ENCODE data around the gene SERPINE1.

SERPINE1 gene

GRCh38 chr7:101156866-101157589, 30.1 kb downstream of the SERPINE1 start:
- no peak overlapping the region for H3K23ac ChIP-seq (ENCODE audit: low read length)
- H3K4ac ChIP-seq (ENCODE audit: low read depth, low read length): no peak overlapping the region
- no peak overlapping the region for H3K4me2 ChIP-seq (ENCODE audit: low read length)
- H3K4me1 ChIP-seq (ENCODE audit: control insufficient read depth, low read depth, low read length): peaks cover 3% of the 10 kb centered on the region
- H3K9ac ChIP-seq (ENCODE audit: low read length): no peak overlapping the region
- H3K79me1 ChIP-seq (ENCODE audit: low read length): no peaks in the 10 kb centered on the region
- no peak overlapping the region for H4K8ac ChIP-seq (ENCODE audit: low read depth, low read length)
- H2BK15ac ChIP-seq (replicated peaks; ENCODE audit: low read depth): no peak overlapping the region
- no peak overlapping the region for H3K18ac ChIP-seq (ENCODE audit: low read length)
- no peak overlapping the region for H2AK5ac ChIP-seq (ENCODE audit: low read length)
- no peak overlapping the region for H3K4me3 ChIP-seq (ENCODE audit: low read length)
- no peaks in the 10 kb centered on the region for H3K36me3 ChIP-seq (ENCODE audit: control insufficient read depth, insufficient read depth, low read length)
- no peak overlapping the region for H2BK120ac ChIP-seq (ENCODE audit: low read depth, low read length)
- H3K79me2 ChIP-seq (ENCODE audit: control insufficient read depth, insufficient read depth, low read length): no peaks in the 10 kb centered on the region
- WGBS (ENCODE audit: extremely low coverage, insufficient coverage, low lambda C conversion rate): no CpG with 5 or more reads among the region's 14 CpGs
- H2BK5ac ChIP-seq (ENCODE audit: low read length): no peak overlapping the region
- H3K27me3 ChIP-seq (ENCODE audit: insufficient read depth, low read length, poor library complexity): no peaks in the 10 kb centered on the region
- H3K27ac ChIP-seq (ENCODE audit: low read depth, low read length): no peak overlapping the region
- peak overlapping the region; percentile 1 for H3K56ac ChIP-seq (ENCODE audit: low read length)
- H4K5ac ChIP-seq (ENCODE audit: low read length): no peak overlapping the region
- peak; percentile 57 for DNase-seq

- Histone ChIP-seq H2BK15ac (replicated peaks; ENCODE audit: low read depth) (no peak overlapping the region), H3K27ac (ENCODE audit: low read depth, low read length) (no peak overlapping the region), H3K56ac (ENCODE audit: low read length) (peak overlapping the region; percentile 6), H3K27me3 (ENCODE audit: insufficient read depth, low read length, poor library complexity) (peaks cover 5% of the 10 kb centered on the region), H2BK120ac (ENCODE audit: low read depth, low read length) (no peak overlapping the region), H3K18ac (ENCODE audit: low read length) (no peak overlapping the region), H3K79me2 (ENCODE audit: control insufficient read depth, insufficient read depth, low read length) (no peaks in the 10 kb centered on the region), H2BK5ac (ENCODE audit: low read length) (no peak overlapping the region), H2AK5ac (ENCODE audit: low read length) (no peak overlapping the region), H3K4me1 (ENCODE audit: control insufficient read depth, low read depth, low read length) (peaks cover 5% of the 10 kb centered on the region), H4K5ac (ENCODE audit: low read length) (no peak overlapping the region), H3K4me2 (ENCODE audit: low read length) (no peak overlapping the region), H3K79me1 (ENCODE audit: low read length) (no peaks in the 10 kb centered on the region), H3K23ac (ENCODE audit: low read length) (no peak overlapping the region), H3K4me3 (ENCODE audit: low read length) (no peak overlapping the region), H4K8ac (ENCODE audit: low read depth, low read length) (no peak overlapping the region), H3K9ac (ENCODE audit: low read length) (no peak overlapping the region), H3K36me3 (ENCODE audit: control insufficient read depth, insufficient read depth, low read length) (no peaks in the 10 kb centered on the region), H3K4ac (ENCODE audit: low read depth, low read length) (no peak overlapping the region)
- peak; percentile 60 for DNase-seq
- no CpG with 5 or more reads among the region's 31 CpGs for WGBS (ENCODE audit: extremely low coverage, insufficient coverage, low lambda C conversion rate)
Observed at GRCh38 chr7:101159696-101160674, 33.1 kb downstream of the SERPINE1 start.

- Histone ChIP-seq H3K18ac (ENCODE audit: low read length) (no peak overlapping the region), H2AK5ac (ENCODE audit: low read length) (no peak overlapping the region), H3K36me3 (ENCODE audit: control insufficient read depth, insufficient read depth, low read length) (no peaks in the 10 kb centered on the region), H3K79me1 (ENCODE audit: low read length) (no peaks in the 10 kb centered on the region), H2BK15ac (replicated peaks; ENCODE audit: low read depth) (no peak overlapping the region), H3K4ac (ENCODE audit: low read depth, low read length) (no peak overlapping the region), H3K27me3 (ENCODE audit: insufficient read depth, low read length, poor library complexity) (peaks cover 7% of the 10 kb centered on the region), H3K56ac (ENCODE audit: low read length) (no peak overlapping the region), H3K4me1 (ENCODE audit: control insufficient read depth, low read depth, low read length) (peaks cover 5% of the 10 kb centered on the region), H3K4me2 (ENCODE audit: low read length) (no peak overlapping the region), H2BK5ac (ENCODE audit: low read length) (no peak overlapping the region), H3K4me3 (ENCODE audit: low read length) (no peak overlapping the region), H4K5ac (ENCODE audit: low read length) (no peak overlapping the region), H2BK120ac (ENCODE audit: low read depth, low read length) (no peak overlapping the region), H3K27ac (ENCODE audit: low read depth, low read length) (no peak overlapping the region), H3K23ac (ENCODE audit: low read length) (no peak overlapping the region), H3K79me2 (ENCODE audit: control insufficient read depth, insufficient read depth, low read length) (no peaks in the 10 kb centered on the region), H3K9ac (ENCODE audit: low read length) (no peak overlapping the region), H4K8ac (ENCODE audit: low read depth, low read length) (no peak overlapping the region)
- peak; percentile 35 for DNase-seq
Observed at GRCh38 chr7:101160910-101161309, 34.0 kb downstream of the SERPINE1 start.

- no peak overlapping the region for H3K9ac ChIP-seq (ENCODE audit: low read length)
- H2BK5ac ChIP-seq (ENCODE audit: low read length): no peak overlapping the region
- no CpG with 5 or more reads among the region's 17 CpGs for WGBS (ENCODE audit: extremely low coverage, insufficient coverage, low lambda C conversion rate)
- H4K8ac ChIP-seq (ENCODE audit: low read depth, low read length): no peak overlapping the region
- H3K4me2 ChIP-seq (ENCODE audit: low read length): no peak overlapping the region
- H3K79me2 ChIP-seq (ENCODE audit: control insufficient read depth, insufficient read depth, low read length): no peaks in the 10 kb centered on the region
- no peak overlapping the region for H2BK120ac ChIP-seq (ENCODE audit: low read depth, low read length)
- peak; percentile 59 for DNase-seq
- no peak overlapping the region for H3K23ac ChIP-seq (ENCODE audit: low read length)
- peaks cover 7% of the 10 kb centered on the region for H3K27me3 ChIP-seq (ENCODE audit: insufficient read depth, low read length, poor library complexity)
- no peak overlapping the region for H3K4ac ChIP-seq (ENCODE audit: low read depth, low read length)
- H3K4me1 ChIP-seq (ENCODE audit: control insufficient read depth, low read depth, low read length): peaks cover 4% of the 10 kb centered on the region
- no peak overlapping the region for H2AK5ac ChIP-seq (ENCODE audit: low read length)
- no peak overlapping the region for H4K5ac ChIP-seq (ENCODE audit: low read length)
- peak overlapping the region; percentile 69 for H3K56ac ChIP-seq (ENCODE audit: low read length)
- no peaks in the 10 kb centered on the region for H3K36me3 ChIP-seq (ENCODE audit: control insufficient read depth, insufficient read depth, low read length)
- H3K18ac ChIP-seq (ENCODE audit: low read length): no peak overlapping the region
- no peak overlapping the region for H2BK15ac ChIP-seq (replicated peaks; ENCODE audit: low read depth)
- H3K27ac ChIP-seq (ENCODE audit: low read depth, low read length): peak overlapping the region; percentile 45
- no peak overlapping the region for H3K4me3 ChIP-seq (ENCODE audit: low read length)
- no peaks in the 10 kb centered on the region for H3K79me1 ChIP-seq (ENCODE audit: low read length)
Observed at GRCh38 chr7:101161692-101162471, 35.0 kb downstream of the SERPINE1 start.

- H3K27ac ChIP-seq (ENCODE audit: low read depth, low read length): peak overlapping the region; percentile 45
- H3K9ac ChIP-seq (ENCODE audit: low read length): peak overlapping the region; percentile 66
- H3K56ac ChIP-seq (ENCODE audit: low read length): peak overlapping the region; percentile 86
- H3K4ac ChIP-seq (ENCODE audit: low read depth, low read length): no peak overlapping the region
- no peak overlapping the region for H2BK15ac ChIP-seq (replicated peaks; ENCODE audit: low read depth)
- peak overlapping the region; percentile 67 for H3K4me2 ChIP-seq (ENCODE audit: low read length)
- no peak overlapping the region for H2AK5ac ChIP-seq (ENCODE audit: low read length)
- H3K4me1 ChIP-seq (ENCODE audit: control insufficient read depth, low read depth, low read length): peaks cover 5% of the 10 kb centered on the region
- peak overlapping the region; percentile 4 for H3K4me3 ChIP-seq (ENCODE audit: low read length)
- no peaks in the 10 kb centered on the region for H3K79me2 ChIP-seq (ENCODE audit: control insufficient read depth, insufficient read depth, low read length)
- peak overlapping the region; percentile 44 for H3K18ac ChIP-seq (ENCODE audit: low read length)
- peak; percentile 82 for DNase-seq
- H3K36me3 ChIP-seq (ENCODE audit: control insufficient read depth, insufficient read depth, low read length): no peaks in the 10 kb centered on the region
- H4K5ac ChIP-seq (ENCODE audit: low read length): no peak overlapping the region
- WGBS (ENCODE audit: extremely low coverage, insufficient coverage, low lambda C conversion rate): no CpG with 5 or more reads among the region's 74 CpGs
- no peak overlapping the region for H4K8ac ChIP-seq (ENCODE audit: low read depth, low read length)
- H3K79me1 ChIP-seq (ENCODE audit: low read length): no peaks in the 10 kb centered on the region
- H3K23ac ChIP-seq (ENCODE audit: low read length): no peak overlapping the region
- peaks cover 7% of the 10 kb centered on the region for H3K27me3 ChIP-seq (ENCODE audit: insufficient read depth, low read length, poor library complexity)
- H2BK120ac ChIP-seq (ENCODE audit: low read depth, low read length): no peak overlapping the region
- no peak overlapping the region for H2BK5ac ChIP-seq (ENCODE audit: low read length)
Observed at GRCh38 chr7:101162551-101163278, 35.8 kb downstream of the SERPINE1 start.
